HEK293 (cell line): ENCODE results near the gene SPACA9.
A peak's percentile ranks its signal among the peaks of the same experiment; 100 is the strongest.

ENCODE experiments used
- FEZF1 ChIP-seq: fragments of 450-650 bp; formaldehyde crosslinking; IDR thresholded peaks from 2 replicates; pipeline ENCODE4 v1.5.1; 2016; ENCODE audit warnings: missing biosample characterization, missing genetic modification characterization
- GLI2 ChIP-seq: fragments of 450-650 bp; formaldehyde crosslinking; IDR thresholded peaks from 2 replicates; pipeline ENCODE4; 2017; ENCODE audit warnings: missing biosample characterization, missing genetic modification characterization, low read depth, borderline replicate concordance
- GLIS2 ChIP-seq: fragments of 450-650 bp; formaldehyde crosslinking; IDR thresholded peaks from 2 replicates; pipeline ENCODE4 v1.5.1; 2016; ENCODE audit warnings: missing biosample characterization, missing genetic modification characterization
- KLF10 ChIP-seq: fragments of 450-650 bp; IDR thresholded peaks from 2 replicates; pipeline ENCODE4 v1.5.1; 2018; ENCODE audit warnings: missing biosample characterization, mild to moderate bottlenecking, missing genetic modification characterization
- KLF16 ChIP-seq: fragments of 450-650 bp; formaldehyde crosslinking; IDR thresholded peaks from 2 replicates; pipeline ENCODE4 v1.5.1; 2017; ENCODE audit warnings: missing biosample characterization, missing genetic modification characterization
- KLF7 ChIP-seq: fragments of 450-650 bp; formaldehyde crosslinking; IDR thresholded peaks from 2 replicates; pipeline ENCODE4 v1.5.1; 2016; ENCODE audit warnings: missing biosample characterization, missing genetic modification characterization, borderline replicate concordance
- KLF9 ChIP-seq: fragments of 450-650 bp; formaldehyde crosslinking; IDR thresholded peaks from 2 replicates; pipeline ENCODE4 v1.5.1; 2016; ENCODE audit warnings: missing biosample characterization, missing genetic modification characterization, low read depth
- OSR2 ChIP-seq: fragments of 450-650 bp; formaldehyde crosslinking; IDR thresholded peaks from 2 replicates; pipeline ENCODE4 v1.5.1; 2016; ENCODE audit warnings: missing biosample characterization, missing genetic modification characterization
- REPIN1 ChIP-seq: fragments of 450-650 bp; formaldehyde crosslinking; IDR thresholded peaks from 2 replicates; pipeline ENCODE4 v1.5.1; 2017; ENCODE audit warnings: missing biosample characterization, missing genetic modification characterization, low read depth
- SP3 ChIP-seq: fragments of 450-650 bp; formaldehyde crosslinking; IDR thresholded peaks from 2 replicates; pipeline ENCODE4 v1.5.1; 2016; ENCODE audit warnings: missing biosample characterization, missing genetic modification characterization
- SP7 ChIP-seq: fragments of 450-650 bp; formaldehyde crosslinking; IDR thresholded peaks from 2 replicates; pipeline ENCODE4 v1.5.1; 2016; ENCODE audit warnings: missing biosample characterization, missing genetic modification characterization
- YY1 ChIP-seq: fragments of 450-650 bp; formaldehyde crosslinking; IDR thresholded peaks from 2 replicates; pipeline ENCODE4 v1.5.1; 2018; ENCODE audit warnings: missing biosample characterization, missing genetic modification characterization
- ZFP69B ChIP-seq: fragments of 450-650 bp; formaldehyde crosslinking; IDR thresholded peaks from 2 replicates; pipeline ENCODE4 v1.5.1; 2016; ENCODE audit warnings: missing biosample characterization, missing genetic modification characterization
- ZNF112 ChIP-seq: fragments of 450-650 bp; formaldehyde crosslinking; IDR thresholded peaks from 2 replicates; pipeline ENCODE4 v1.5.0; 2017; ENCODE audit warnings: missing biosample characterization, missing genetic modification characterization
- ZNF121 ChIP-seq: fragments of 450-650 bp; formaldehyde crosslinking; IDR thresholded peaks from 2 replicates; pipeline ENCODE4 v1.5.1; 2016; ENCODE audit warnings: missing biosample characterization, missing genetic modification characterization
- ZNF146 ChIP-seq: fragments of 450-650 bp; formaldehyde crosslinking; IDR thresholded peaks from 2 replicates; pipeline ENCODE4 v1.5.1; 2016; ENCODE audit warnings: missing biosample characterization, missing genetic modification characterization
- ZNF157 ChIP-seq: fragments of 450-650 bp; formaldehyde crosslinking; IDR thresholded peaks from 2 replicates; pipeline ENCODE4 v1.5.1; 2016; ENCODE audit warnings: missing biosample characterization, missing genetic modification characterization
- ZNF184 ChIP-seq: fragments of 450-650 bp; IDR thresholded peaks from 2 replicates; pipeline ENCODE4 v1.5.1; 2018; ENCODE audit warnings: missing biosample characterization, mild to moderate bottlenecking, missing genetic modification characterization
- ZNF19 ChIP-seq: fragments of 450-650 bp; formaldehyde crosslinking; IDR thresholded peaks from 2 replicates; pipeline ENCODE4; 2016; ENCODE audit warnings: missing biosample characterization, missing genetic modification characterization, low read depth
- ZNF2 ChIP-seq: fragments of 450-650 bp; formaldehyde crosslinking; IDR thresholded peaks from 2 replicates; pipeline ENCODE4 v1.5.1; 2016; ENCODE audit warnings: missing biosample characterization, missing genetic modification characterization
- ZNF214 ChIP-seq: fragments of 450-650 bp; formaldehyde crosslinking; IDR thresholded peaks from 2 replicates; pipeline ENCODE4 v1.5.1; 2017; ENCODE audit warnings: missing biosample characterization, mild to moderate bottlenecking, missing genetic modification characterization, borderline replicate concordance
- ZNF23 ChIP-seq: fragments of 450-650 bp; formaldehyde crosslinking; IDR thresholded peaks from 2 replicates; pipeline ENCODE4 v1.5.1; 2016; ENCODE audit warnings: missing biosample characterization, missing genetic modification characterization, borderline replicate concordance
- ZNF24 ChIP-seq: fragments of 450-650 bp; formaldehyde crosslinking; IDR thresholded peaks from 2 replicates; pipeline ENCODE4 v1.5.1; 2016; ENCODE audit warnings: missing biosample characterization, missing genetic modification characterization
- ZNF266 ChIP-seq: fragments of 450-650 bp; formaldehyde crosslinking; IDR thresholded peaks from 2 replicates; pipeline ENCODE4 v1.5.1; 2016; ENCODE audit warnings: missing biosample characterization, missing genetic modification characterization, low read depth
- ZNF274 ChIP-seq, 2 experiments: fragments of 200-500 bp in 1 of 2; fragments of 450-650 bp in 1 of 2; sonication (Bioruptor generic) in 1 of 2; formaldehyde crosslinking in 1 of 2; IDR thresholded peaks; 2 replicates each; pipeline versions ENCODE4 v1.5.1 to v1.6.1; 2014 to 2016; ENCODE audit warnings: borderline replicate concordance in 1 of 2, inconsistent platforms in 1 of 2, low read length in 1 of 2, missing biosample characterization in 1 of 2, missing genetic modification characterization in 1 of 2
- ZNF37A ChIP-seq: fragments of 450-650 bp; IDR thresholded peaks from 2 replicates; pipeline ENCODE4 v1.5.1; 2018; ENCODE audit warnings: missing biosample characterization, missing genetic modification characterization
- ZNF394 ChIP-seq: fragments of 450-650 bp; formaldehyde crosslinking; IDR thresholded peaks from 2 replicates; pipeline ENCODE4 v1.5.1; 2016; ENCODE audit warnings: missing biosample characterization, missing genetic modification characterization, mild to moderate bottlenecking, moderate library complexity, borderline replicate concordance
- ZNF501 ChIP-seq: fragments of 450-650 bp; formaldehyde crosslinking; IDR thresholded peaks from 2 replicates; pipeline ENCODE4 v1.5.1; 2016; ENCODE audit warnings: missing biosample characterization, missing genetic modification characterization
- ZNF521 ChIP-seq: fragments of 450-650 bp; formaldehyde crosslinking; IDR thresholded peaks from 2 replicates; pipeline ENCODE4 v1.5.1; 2017; ENCODE audit warnings: missing biosample characterization, mild to moderate bottlenecking, missing genetic modification characterization
- ZNF624 ChIP-seq: fragments of 450-650 bp; formaldehyde crosslinking; IDR thresholded peaks from 2 replicates; pipeline ENCODE4 v1.5.1; 2017; ENCODE audit warnings: missing biosample characterization, missing genetic modification characterization
- ZNF768 ChIP-seq: fragments of 450-650 bp; formaldehyde crosslinking; IDR thresholded peaks from 2 replicates; pipeline ENCODE4 v1.5.1; 2018; ENCODE audit warnings: missing biosample characterization, mild to moderate bottlenecking, missing genetic modification characterization
- ZNF776 ChIP-seq: fragments of 450-650 bp; formaldehyde crosslinking; IDR thresholded peaks from 2 replicates; pipeline ENCODE4 v1.5.0; 2017; ENCODE audit warnings: missing biosample characterization, missing genetic modification characterization, borderline replicate concordance
- ZNF792 ChIP-seq: fragments of 450-650 bp; formaldehyde crosslinking; IDR thresholded peaks from 2 replicates; pipeline ENCODE4 v1.5.1; 2016; ENCODE audit warnings: missing biosample characterization, missing genetic modification characterization
- ZNF830 ChIP-seq: fragments of 450-650 bp; IDR thresholded peaks from 2 replicates; pipeline ENCODE4 v1.5.0; 2018; ENCODE audit warnings: missing biosample characterization, missing genetic modification characterization, low read depth, mild to moderate bottlenecking, moderate library complexity
- TF ChIP-seq, protein P1 (sequence below): fragments of 450-650 bp; formaldehyde crosslinking; optimal IDR thresholded peaks from 2 replicates; pipeline ENCODE3; 2016; ENCODE audit warnings: missing biosample characterization, mild to moderate bottlenecking, missing genetic modification characterization
- TF ChIP-seq, protein P2 (sequence below): fragments of 450-650 bp; formaldehyde crosslinking; IDR thresholded peaks from 2 replicates; pipeline ENCODE4 v1.5.1; 2016; ENCODE audit warnings: missing biosample characterization, missing genetic modification characterization
- TF ChIP-seq, protein P3 (sequence below): fragments of 450-650 bp; formaldehyde crosslinking; IDR thresholded peaks from 2 replicates; pipeline ENCODE4 v1.5.1; 2017; ENCODE audit warnings: missing biosample characterization, missing genetic modification characterization
- TF ChIP-seq, protein P4 (sequence below): fragments of 450-650 bp; formaldehyde crosslinking; IDR thresholded peaks from 2 replicates; pipeline ENCODE4 v1.5.1; 2016; ENCODE audit warnings: missing biosample characterization, missing genetic modification characterization

SPACA9 gene

DNA sequence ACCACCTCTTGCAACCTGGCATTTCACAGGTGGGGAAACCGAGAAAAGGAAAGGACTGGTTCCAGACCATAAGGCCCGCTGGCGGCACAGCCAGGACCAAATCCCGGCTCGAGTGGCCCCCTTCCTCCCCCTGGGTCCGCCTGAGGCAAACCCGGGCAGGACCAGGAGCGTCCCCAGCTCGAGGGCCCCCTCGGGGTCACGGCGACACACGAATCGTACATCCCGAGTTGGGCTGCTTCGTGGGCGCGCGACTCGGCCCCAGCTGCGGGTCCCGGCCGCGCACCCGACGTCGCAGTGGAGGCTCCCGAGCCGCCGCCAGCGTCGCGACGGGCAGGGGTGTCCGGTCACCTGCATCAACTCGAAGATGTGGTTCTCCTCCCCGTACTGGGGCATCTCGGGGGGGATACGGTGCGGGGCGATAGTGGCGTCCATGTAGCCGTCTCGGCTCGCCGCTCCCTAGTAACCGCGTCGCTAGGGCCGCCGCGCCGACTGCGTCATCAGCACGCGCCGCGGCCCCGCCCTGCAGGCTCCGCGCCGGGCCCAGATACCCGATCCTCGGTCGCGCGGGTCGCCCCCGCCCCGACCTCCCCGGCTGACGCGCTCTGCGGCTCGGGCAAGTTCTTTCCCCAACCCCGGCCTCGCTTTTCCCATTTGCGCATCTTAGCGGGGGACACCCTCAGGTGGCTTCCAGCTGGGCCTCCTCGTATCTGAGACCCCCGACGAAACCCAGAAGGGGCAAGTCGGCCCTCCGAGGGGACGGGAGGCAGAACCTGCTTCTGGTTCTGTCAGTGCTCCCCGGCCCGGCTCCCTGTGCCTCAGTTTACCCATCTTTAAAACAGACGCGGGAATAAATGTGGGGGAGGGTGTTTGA, 639 bp upstream of the SPACA9 start, which contains the start of gene AK8 (continued):
- TF ChIP-seq ZNF19 (tag by site-specific recombination) (no peak), ZNF2 (tag by site-specific recombination) (no peak), SP7 (tag by site-specific recombination) (peak; percentile 56), OSR2 (tag by site-specific recombination) (0 out of 2 replicates have a peak, but pooled peaks have one; percentile 7), ZFP69B (tag by site-specific recombination) (peak; percentile 64; the same call in 1 of the 2 replicates), ZNF121 (tag by site-specific recombination) (peak; percentile 100), KLF7 (tag by site-specific recombination) (peak; percentile 75; the same call in 1 of the 2 replicates), ZNF24 (0 out of 2 replicates have a peak, but pooled peaks have one; percentile 31), SP3 (tag by site-specific recombination) (peak; percentile 51; the same call in 1 of the 2 replicates), YY1 (tag by site-specific recombination) (peak; percentile 58), ZNF521 (tag by site-specific recombination) (no peak), ZNF274 (IDR thresholded peaks at IDR 0.05; ENCODE audit: low read length) (no peak), ZNF274 (tag by site-specific recombination; IDR thresholded peaks at IDR 0.05; ENCODE audit: borderline replicate concordance) (no peak), ZNF37A (tag by site-specific recombination) (no peak), FEZF1 (tag by site-specific recombination) (no peak), REPIN1 (tag by site-specific recombination) (no peak), ZNF146 (tag by site-specific recombination) (no peak), ZNF792 (tag by site-specific recombination) (no peak), ZNF112 (no peak), ZNF776 (tag by site-specific recombination) (no peak), ZNF23 (tag by site-specific recombination) (no peak), KLF9 (peak; percentile 59), GLIS2 (tag by site-specific recombination) (peak; percentile 76), ZNF184 (no peak; the same call in 1 of the 2 replicates), ZNF394 (no peak), ZNF768 (tag by site-specific recombination) (no peak), KLF10 (tag by site-specific recombination) (peak; percentile 77; the same call in 1 of the 2 replicates), KLF16 (tag by site-specific recombination) (peak; percentile 52; the same call in 1 of the 2 replicates), ZNF157 (tag by site-specific recombination) (no peak), ZNF266 (tag by site-specific recombination) (no peak), ZNF214 (tag by site-specific recombination) (no peak), ZNF501 (tag by site-specific recombination) (no peak), ZNF624 (tag by site-specific recombination) (no peak), ZNF830 (tag by site-specific recombination) (no peak), GLI2 (no peak)
- TF ChIP-seq, protein P1, sequence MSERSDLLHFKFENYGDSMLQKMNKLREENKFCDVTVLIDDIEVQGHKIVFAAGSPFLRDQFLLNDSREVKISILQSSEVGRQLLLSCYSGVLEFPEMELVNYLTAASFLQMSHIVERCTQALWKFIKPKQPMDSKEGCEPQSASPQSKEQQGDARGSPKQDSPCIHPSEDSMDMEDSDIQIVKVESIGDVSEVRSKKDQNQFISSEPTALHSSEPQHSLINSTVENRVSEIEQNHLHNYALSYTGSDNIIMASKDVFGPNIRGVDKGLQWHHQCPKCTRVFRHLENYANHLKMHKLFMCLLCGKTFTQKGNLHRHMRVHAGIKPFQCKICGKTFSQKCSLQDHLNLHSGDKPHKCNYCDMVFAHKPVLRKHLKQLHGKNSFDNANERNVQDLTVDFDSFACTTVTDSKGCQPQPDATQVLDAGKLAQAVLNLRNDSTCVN = peak; percentile 95
- TF ChIP-seq, protein P2, sequence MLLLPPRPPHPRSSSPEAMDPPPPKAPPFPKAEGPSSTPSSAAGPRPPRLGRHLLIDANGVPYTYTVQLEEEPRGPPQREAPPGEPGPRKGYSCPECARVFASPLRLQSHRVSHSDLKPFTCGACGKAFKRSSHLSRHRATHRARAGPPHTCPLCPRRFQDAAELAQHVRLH (tag by site-specific recombination) = 0 out of 2 replicates have a peak, but pooled peaks have one; percentile 27
- TF ChIP-seq, protein P3, sequence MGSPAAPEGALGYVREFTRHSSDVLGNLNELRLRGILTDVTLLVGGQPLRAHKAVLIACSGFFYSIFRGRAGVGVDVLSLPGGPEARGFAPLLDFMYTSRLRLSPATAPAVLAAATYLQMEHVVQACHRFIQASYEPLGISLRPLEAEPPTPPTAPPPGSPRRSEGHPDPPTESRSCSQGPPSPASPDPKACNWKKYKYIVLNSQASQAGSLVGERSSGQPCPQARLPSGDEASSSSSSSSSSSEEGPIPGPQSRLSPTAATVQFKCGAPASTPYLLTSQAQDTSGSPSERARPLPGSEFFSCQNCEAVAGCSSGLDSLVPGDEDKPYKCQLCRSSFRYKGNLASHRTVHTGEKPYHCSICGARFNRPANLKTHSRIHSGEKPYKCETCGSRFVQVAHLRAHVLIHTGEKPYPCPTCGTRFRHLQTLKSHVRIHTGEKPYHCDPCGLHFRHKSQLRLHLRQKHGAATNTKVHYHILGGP (tag by site-specific recombination) = no peak
- TF ChIP-seq, protein P4, sequence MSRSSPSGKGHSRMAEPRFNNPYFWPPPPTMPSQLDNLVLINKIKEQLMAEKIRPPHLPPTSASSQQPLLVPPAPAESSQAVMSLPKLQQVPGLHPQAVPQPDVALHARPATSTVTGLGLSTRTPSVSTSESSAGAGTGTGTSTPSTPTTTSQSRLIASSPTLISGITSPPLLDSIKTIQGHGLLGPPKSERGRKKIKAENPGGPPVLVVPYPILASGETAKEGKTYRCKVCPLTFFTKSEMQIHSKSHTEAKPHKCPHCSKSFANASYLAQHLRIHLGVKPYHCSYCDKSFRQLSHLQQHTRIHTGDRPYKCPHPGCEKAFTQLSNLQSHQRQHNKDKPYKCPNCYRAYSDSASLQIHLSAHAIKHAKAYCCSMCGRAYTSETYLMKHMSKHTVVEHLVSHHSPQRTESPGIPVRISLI (tag by site-specific recombination) = no peak
